Measurements from ENCODE around the gene PLCB1. TPM values are rescaled to one million over a fixed set of nuclear protein-coding genes. Genes with fewer than 3 reads are reported as not detected.

The PLCB1 gene
- total RNA-seq, 1 experiment from 2014 or later, result 16.0 TPM

DNA sequence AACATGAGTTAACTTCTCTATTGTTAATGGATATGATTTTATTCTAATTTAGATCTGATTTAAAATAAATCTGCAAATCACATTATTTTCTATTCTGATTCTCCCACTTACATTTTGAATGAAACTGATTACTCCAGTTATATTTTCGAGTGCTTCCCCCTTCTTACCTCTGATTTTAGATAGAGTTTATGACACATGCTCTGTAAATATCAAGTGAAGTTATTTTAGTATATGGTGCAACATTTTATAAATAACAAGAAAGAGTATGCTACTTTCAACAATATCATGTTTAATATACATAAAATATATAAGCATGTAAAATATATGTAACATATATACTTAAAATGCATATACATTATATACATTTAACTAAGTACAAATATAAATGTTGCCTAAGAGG lies 38.9 kb downstream of the PLCB1 start:
- Histone ChIP-seq H3K4me3 (no peak overlapping the region), H3K9me3 (no peaks in the 10 kb centered on the region), H3K36me3 (no peaks in the 10 kb centered on the region), H3K27me3 (no peaks in the 10 kb centered on the region)
- no peak for DNase-seq

- no peak overlapping the region for H3K4me3 ChIP-seq
- no peaks in the 10 kb centered on the region for H3K27me3 ChIP-seq
- H3K36me3 ChIP-seq, result no peaks in the 10 kb centered on the region
- H3K9me3 ChIP-seq, result no peaks in the 10 kb centered on the region
- DNase-seq, result no peak
Observed at GRCh38 chr20:8172191-8172590, 40.1 kb downstream of the PLCB1 start.

DNA sequence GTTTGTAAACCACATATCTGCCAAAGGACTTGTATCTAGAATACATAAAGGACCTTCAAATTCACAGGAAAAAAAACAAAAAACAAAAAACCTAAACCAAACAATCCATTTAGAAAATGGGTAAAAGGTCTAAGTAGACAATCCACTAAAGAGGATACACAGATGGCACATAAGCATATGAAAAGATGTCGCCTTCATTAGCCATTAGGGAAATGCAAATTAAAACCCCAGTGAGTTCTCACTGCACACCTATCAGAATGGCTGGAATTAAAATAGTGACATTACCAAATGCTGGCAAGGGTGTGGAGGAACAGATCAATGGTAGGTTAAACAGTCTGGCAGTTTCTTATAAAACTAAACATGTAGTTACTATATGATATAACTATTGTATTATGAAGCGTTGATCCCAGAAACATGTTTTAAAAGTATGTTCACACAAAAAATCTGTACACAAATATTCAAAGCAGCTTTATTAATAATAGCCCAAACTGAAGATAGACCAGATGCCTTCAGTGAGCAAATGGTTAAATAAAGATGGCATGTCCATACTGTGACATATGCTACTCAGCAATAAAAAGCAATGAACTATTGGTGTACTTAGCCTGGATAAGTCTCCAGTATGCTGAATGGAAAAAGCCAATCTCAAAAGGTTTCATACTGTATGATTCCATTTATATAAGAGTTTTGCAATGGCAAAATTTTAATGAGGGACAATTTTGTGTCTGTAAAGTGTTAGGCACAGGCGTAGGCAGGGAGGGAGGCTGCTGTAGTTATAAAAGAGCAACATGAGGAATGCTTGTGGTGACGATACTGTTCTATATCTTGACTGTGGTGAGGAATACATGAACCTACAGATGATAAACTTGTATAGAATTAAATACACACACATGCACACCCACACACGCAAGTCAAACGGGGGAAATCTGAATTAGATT lies 43.9 kb downstream of the PLCB1 start:
- no peak for DNase-seq
- peaks cover 2% of the 10 kb centered on the region; the same call in 1 of the 2 replicates for H3K9me3 ChIP-seq
- H3K4me3 ChIP-seq, result no peak overlapping the region
- no peaks in the 10 kb centered on the region for H3K27me3 ChIP-seq
- no peaks in the 10 kb centered on the region for H3K36me3 ChIP-seq

- no peaks in the 10 kb centered on the region for H3K36me3 ChIP-seq
- no peaks in the 10 kb centered on the region for H3K27me3 ChIP-seq
- peaks cover 2% of the 10 kb centered on the region; the same call in 1 of the 2 replicates for H3K9me3 ChIP-seq
- DNase-seq, result no peak
- no peak overlapping the region for H3K4me3 ChIP-seq
Observed at GRCh38 chr20:8183526-8183925, 51.5 kb downstream of the PLCB1 start.

GRCh38 chr20:8187740-8188139 lies 55.7 kb downstream of the PLCB1 start:
- no peaks in the 10 kb centered on the region for H3K9me3 ChIP-seq
- no peak overlapping the region for H3K4me3 ChIP-seq
- H3K27me3 ChIP-seq, result no peaks in the 10 kb centered on the region
- no peaks in the 10 kb centered on the region for H3K36me3 ChIP-seq
- no peak for DNase-seq

GRCh38 chr20:8190043-8190880 lies 58.2 kb downstream of the PLCB1 start:
- no peaks in the 10 kb centered on the region for H3K36me3 ChIP-seq
- no peak overlapping the region for H3K4me3 ChIP-seq
- no peak for DNase-seq
- peaks cover 4% of the 10 kb centered on the region; the same call in 1 of the 2 replicates for H3K9me3 ChIP-seq
- no peaks in the 10 kb centered on the region for H3K27me3 ChIP-seq

DNA sequence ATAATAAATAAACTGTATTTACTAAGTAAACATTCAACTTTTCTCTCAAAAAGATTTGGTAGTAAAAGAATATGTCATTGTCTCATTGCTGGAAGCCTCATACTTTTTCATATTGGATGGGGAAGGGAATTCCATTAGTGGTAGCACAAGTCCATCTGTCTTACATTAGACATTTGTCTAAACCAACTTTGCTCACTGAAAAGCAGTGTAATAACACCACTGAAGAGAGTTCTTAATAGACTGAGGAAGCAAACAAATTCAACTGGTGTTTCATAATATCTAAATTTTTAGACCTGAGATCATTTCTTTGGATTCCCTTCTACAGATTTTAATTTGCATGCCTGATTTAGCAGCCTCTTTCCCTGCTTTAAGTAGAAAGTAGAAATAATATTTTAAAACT lies 62.7 kb downstream of the PLCB1 start:
- Histone ChIP-seq H3K9me3 (peaks cover 11% of the 10 kb centered on the region), H3K36me3 (no peaks in the 10 kb centered on the region), H3K4me3 (no peak overlapping the region), H3K27me3 (no peaks in the 10 kb centered on the region)
- DNase-seq, result no peak

DNA sequence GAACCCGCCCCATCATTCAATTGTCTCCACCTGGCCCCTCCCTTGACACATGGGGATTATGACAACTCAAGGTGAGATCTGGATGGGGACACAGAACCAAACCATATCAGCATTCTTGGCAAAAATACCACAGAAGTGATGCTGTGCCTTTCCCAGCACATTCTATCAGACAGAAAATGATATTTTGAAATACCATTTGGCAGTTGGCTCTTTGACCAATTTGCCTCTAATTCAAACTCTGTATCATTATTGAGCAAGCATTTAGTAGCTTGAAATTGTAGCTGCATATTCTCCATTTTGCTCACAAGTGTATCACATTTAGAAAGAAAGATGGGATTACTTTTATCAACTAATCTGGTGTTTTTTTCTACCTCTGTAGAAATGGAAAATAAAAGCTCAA lies 64.0 kb downstream of the PLCB1 start:
- H3K36me3 ChIP-seq, result no peaks in the 10 kb centered on the region
- no peak for DNase-seq

DNA sequence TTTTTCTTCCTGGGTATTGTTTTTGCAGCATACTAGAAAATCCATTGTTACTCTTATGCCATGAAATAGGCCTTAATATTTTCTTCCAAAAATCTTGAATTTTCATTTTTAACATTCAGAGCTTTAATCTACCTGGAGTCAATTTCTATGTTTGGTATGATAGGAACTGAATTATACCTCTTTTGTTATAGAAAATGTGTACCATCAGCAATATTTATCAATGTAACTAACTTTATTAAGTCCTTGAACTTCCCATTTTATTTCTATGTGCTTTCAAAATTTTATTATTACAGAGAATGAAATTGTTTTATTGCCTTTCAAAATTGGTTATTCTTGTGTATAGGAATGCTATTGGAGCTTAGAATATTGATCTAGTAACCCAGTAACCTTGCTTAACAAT lies 68.2 kb downstream of the PLCB1 start:
- H3K9me3 ChIP-seq, result peaks cover 7% of the 10 kb centered on the region
- H3K27me3 ChIP-seq, result no peaks in the 10 kb centered on the region
- H3K4me3 ChIP-seq, result no peak overlapping the region
- no peaks in the 10 kb centered on the region for H3K36me3 ChIP-seq
- no peak for DNase-seq

More for the DNA sequence above, 64.0 kb downstream of the PLCB1 start:
- Histone ChIP-seq H3K27me3 (no peaks in the 10 kb centered on the region), H3K4me3 (no peak overlapping the region), H3K9me3 (peaks cover 11% of the 10 kb centered on the region)

GRCh38 chr20:8203366-8203765 lies 71.3 kb downstream of the PLCB1 start:
- Histone ChIP-seq H3K4me3 (no peak overlapping the region), H3K9me3 (no peaks in the 10 kb centered on the region; the same call in 1 of the 2 replicates), H3K27me3 (no peaks in the 10 kb centered on the region), H3K36me3 (no peaks in the 10 kb centered on the region)
- no peak for DNase-seq

GRCh38 chr20:8205996-8206395 lies 73.9 kb downstream of the PLCB1 start:
- Histone ChIP-seq H3K27me3 (no peaks in the 10 kb centered on the region), H3K9me3 (no peaks in the 10 kb centered on the region), H3K4me3 (no peak overlapping the region), H3K36me3 (no peaks in the 10 kb centered on the region)
- DNase-seq, result no peak

- Histone ChIP-seq H3K4me3 (no peak overlapping the region), H3K36me3 (no peaks in the 10 kb centered on the region), H3K27me3 (no peaks in the 10 kb centered on the region), H3K9me3 (no peaks in the 10 kb centered on the region)
- DNase-seq, result no peak
Observed at GRCh38 chr20:8208226-8208625, 76.2 kb downstream of the PLCB1 start.

DNA sequence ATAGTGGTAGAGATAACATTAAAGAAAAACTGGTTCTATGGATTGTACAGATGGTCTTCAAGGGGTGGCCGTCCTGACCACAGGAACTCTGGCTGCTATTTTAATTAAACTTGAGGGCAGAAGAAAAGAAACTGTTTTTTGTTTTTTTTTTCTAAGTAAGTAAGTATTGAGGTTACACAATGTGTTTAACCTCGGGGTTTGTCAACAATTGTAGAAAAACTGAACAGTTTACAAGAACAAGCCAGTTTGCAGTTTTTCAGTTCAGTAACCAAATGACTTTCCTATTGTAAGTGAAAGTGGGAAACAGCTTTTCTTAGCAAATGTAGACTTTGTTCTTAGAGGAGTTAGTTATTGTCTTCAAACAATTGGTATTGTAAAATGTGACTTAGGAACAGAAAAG lies 77.0 kb downstream of the PLCB1 start:
- DNase-seq, result no peak
- no peaks in the 10 kb centered on the region for H3K36me3 ChIP-seq
- no peak overlapping the region for H3K4me3 ChIP-seq
- no peaks in the 10 kb centered on the region for H3K27me3 ChIP-seq
- H3K9me3 ChIP-seq, result no peaks in the 10 kb centered on the region

DNA sequence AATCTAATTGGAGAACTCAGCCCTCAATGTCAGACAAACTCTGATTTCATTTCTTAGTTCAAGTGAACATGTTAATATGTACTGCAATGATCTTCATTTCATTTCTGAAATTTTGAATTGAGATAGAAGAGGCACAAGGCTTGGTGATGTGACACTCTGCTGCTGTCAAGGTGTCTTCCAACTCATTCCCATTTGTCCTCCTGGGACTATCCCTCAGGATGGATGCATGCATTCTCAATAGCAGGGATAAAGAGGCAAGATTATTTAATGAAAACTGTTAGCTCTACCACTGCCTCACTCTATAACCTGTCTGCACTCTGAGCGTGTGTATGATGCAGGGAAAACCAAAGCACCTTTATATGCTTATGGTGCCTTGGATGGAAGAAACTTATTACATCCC lies 78.7 kb downstream of the PLCB1 start:
- no peaks in the 10 kb centered on the region for H3K36me3 ChIP-seq
- no peak for DNase-seq
- no peak overlapping the region for H3K4me3 ChIP-seq
- no peaks in the 10 kb centered on the region for H3K9me3 ChIP-seq
- no peaks in the 10 kb centered on the region for H3K27me3 ChIP-seq

DNA sequence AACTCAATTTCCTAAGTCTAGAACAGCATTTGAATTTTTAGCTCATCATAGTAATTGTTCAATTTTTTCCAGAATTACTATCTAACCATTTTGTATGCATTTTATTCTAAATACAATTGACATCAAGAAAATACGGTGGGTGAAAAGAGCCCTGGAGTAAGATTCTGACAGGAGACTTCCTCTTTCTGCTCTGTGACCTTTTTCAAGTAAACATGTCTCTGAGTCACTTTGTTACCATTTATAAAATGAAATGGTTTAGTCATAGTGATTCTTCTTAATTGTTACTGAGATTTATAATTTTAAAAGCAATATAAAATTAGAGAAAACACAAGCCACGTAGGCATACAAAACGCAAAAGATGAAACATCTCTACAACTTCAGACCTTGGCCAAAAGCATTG lies 80.2 kb downstream of the PLCB1 start:
- Histone ChIP-seq H3K36me3 (no peaks in the 10 kb centered on the region), H3K27me3 (no peaks in the 10 kb centered on the region), H3K9me3 (0 out of 2 replicates have a peak, but pooled peaks cover 1% of the 10 kb centered on the region), H3K4me3 (no peak overlapping the region)
- no peak for DNase-seq

DNA sequence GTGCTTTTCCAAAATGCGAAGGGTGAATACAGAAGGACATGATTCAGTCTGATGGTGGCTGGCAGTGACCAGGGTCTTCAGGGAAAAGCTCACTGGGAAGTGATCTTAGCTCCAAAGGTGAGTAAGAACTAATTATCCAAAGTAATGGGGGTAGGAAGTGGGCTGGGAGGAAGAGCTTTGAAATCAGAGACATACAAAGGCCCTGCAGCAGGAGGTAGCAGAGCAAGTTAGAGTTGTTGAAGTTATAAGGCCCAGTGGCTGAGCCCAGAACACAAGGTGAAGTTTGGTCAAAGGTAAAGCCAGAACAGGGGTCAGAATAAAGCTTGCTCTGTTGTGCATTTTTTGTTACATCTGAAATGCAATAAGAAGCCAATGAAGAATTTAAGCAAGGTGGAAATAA lies 81.2 kb downstream of the PLCB1 start:
- no peaks in the 10 kb centered on the region for H3K27me3 ChIP-seq
- H3K4me3 ChIP-seq, result no peak overlapping the region
- H3K9me3 ChIP-seq, result 0 out of 2 replicates have a peak, but pooled peaks cover 3% of the 10 kb centered on the region
- no peak for DNase-seq
- no peaks in the 10 kb centered on the region for H3K36me3 ChIP-seq

GRCh38 chr20:8213831-8214587 lies 81.9 kb downstream of the PLCB1 start:
- Histone ChIP-seq H3K36me3 (no peaks in the 10 kb centered on the region), H3K4me3 (no peak overlapping the region), H3K9me3 (0 out of 2 replicates have a peak, but pooled peaks cover 3% of the 10 kb centered on the region), H3K27me3 (no peaks in the 10 kb centered on the region)
- no peak for DNase-seq

Data from MG63 (cell line).